Pancreas (tissue), 10 donors: ENCODE measurements around the gene RBM26. TPM values are rescaled to one million over a fixed set of nuclear protein-coding genes. Genes with fewer than 3 reads are reported as not detected.

Experiments
- ATAC-seq, 4 donors: fragments of 200-7000 bp; cut with Tn5 transposase; one replicate each; pipeline versions ENCODE4 v1.8.0 to v1.9.1; 2020; ENCODE audit warnings: mild to moderate bottlenecking in 4 of 4, moderate library complexity in 4 of 4
- DNase-seq, 6 donors: peaks; one replicate each; pipeline ENCODE4 v3.0.0-alpha.2; 2020
- FAIRE-seq: peaks from 2 replicates; lab custom pipeline; 2012; peaks lifted over from hg19 to GRCh38; lab: Jason Lieb, UNC
- H3K27ac ChIP-seq, 4 donors: fragments of 200-600 bp; sonication (generic); 1 replicate in 3 of 4; 2 replicates in 1 of 4; pipeline versions ENCODE4 v1.5.0 to v1.8.0; 2020
- H3K27me3 ChIP-seq, 4 donors: fragments of 200-600 bp; one replicate each; pipeline ENCODE4 v1.8.0; 2021
- H3K36me3 ChIP-seq, 3 donors: fragments of 200-600 bp; sonication (generic) in 1 of 3; one replicate each; pipeline versions ENCODE4 v1.5.0 to v1.8.0; 2020 to 2021
- H3K4me1 ChIP-seq, 3 donors: fragments of 200-600 bp; one replicate each; pipeline ENCODE4 v1.8.0; 2021
- H3K4me3 ChIP-seq, 4 donors: fragments of 200-600 bp; sonication (generic) in 2 of 4; one replicate each; pipeline versions ENCODE4 v1.5.0 to v1.8.0; 2020 to 2021
- H3K9me3 ChIP-seq, 4 donors: fragments of 200-600 bp; one replicate each; pipeline ENCODE4 v1.8.0; 2021
- WGBS, 2 donors: extraction: QIAGEN DNeasy Blood & Tissue Kit; methylation state at CpG; one replicate each; pipeline ENCODE4 v1.1.7; 2013; 5-methylcytosine and 5-hydroxymethylcytosine counted together
- intact Hi-C, 3 donors: fragments of 100-400 bp; cut with DNase I; formaldehyde crosslinking; loops; one replicate each; pipeline versions ENCODE4 v1.11.1 to v1.14.2; 2022
- polyA plus RNA-seq, 2 donors: library from polyadenylated mRNA; stranded (reverse); fragments of 200-250 nt; gene quantifications; one replicate each; pipeline ENCODE4 v1.2.3, GENCODE V29; 2013
- total RNA-seq, 6 donors: library from RNA; stranded (reverse); fragmentation: NEBNext Ultra II Directional in 4 of 6; extraction: Animal tissue kit (Norgen Biotek cat#: 25700) in 4 of 6; gene quantifications; one replicate each; pipeline versions ENCODE4 v1.2.1 to v1.2.4, GENCODE V29; 2021 to 2023
- TF ChIP-seq, protein P1 (sequence below), 4 donors: fragments of 200-600 bp; sonication (generic) in 3 of 4; IDR thresholded peaks; one replicate each; pipeline versions ENCODE4 v1.5.0 to v1.8.0; 2021; ENCODE audit warnings: antibody characterized with exemption in 4 of 4
- donor health status: healthy with polysubstance abuse.
- donor health status: DM: no; HTN: no; CAD: no; lungs with moderate emphysema.
- donor health status: DM: no; HTN: no; CAD: no.
- donor health status: control.
- donor health status: control.
- donor health status: Bipolar disorder and iron deficiency.
- donor health status: DM: yes; HTN: yes; CAD: no.
- donor health status: DM: no; HTN: no; CAD: no.
- donor health status: DM: no; HTN: no; CAD: no.
- donor health status: DM: yes; HTN: yes; CAD: no.

Gene RBM26
- total and polyA plus RNA-seq, 8 donors = 11.7 to 25.1 (median 18.3) TPM

DNA sequence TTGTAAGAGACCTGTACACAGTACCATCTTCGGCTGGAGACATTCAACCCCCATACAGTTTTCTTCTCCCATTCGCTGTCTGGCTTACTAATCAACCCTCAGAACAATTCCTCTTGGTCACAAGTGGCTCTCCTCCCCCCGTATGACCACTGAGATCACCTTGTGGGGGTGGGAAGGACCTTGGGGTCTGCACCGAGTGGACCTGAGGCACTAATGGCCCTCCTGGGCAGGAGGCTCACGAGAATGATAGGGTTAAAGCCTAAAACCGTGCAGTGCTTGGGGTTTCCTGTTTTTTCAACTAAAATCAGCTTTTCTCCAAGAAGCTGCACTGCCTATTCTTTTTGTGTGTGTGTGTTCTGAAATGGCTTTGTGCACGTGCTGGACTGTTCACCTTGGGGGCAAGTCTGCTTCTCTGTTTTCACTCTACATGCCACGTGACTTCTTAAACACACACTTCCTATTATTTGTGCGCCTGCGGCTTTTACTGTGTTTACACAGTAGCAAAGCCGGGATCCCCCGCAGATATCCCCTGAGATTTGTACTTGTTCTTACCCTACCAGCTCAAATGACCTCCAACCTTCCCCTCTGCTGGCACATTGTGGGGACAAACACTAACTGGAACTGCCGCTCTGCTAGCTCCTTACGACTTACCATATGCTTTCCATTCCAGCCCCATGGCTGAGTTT, 12.3 kb downstream of the RBM26 start:
- H3K27me3 ChIP-seq = no peaks in the 10 kb centered on the region
- no peaks in the 10 kb centered on the region for H3K9me3 ChIP-seq
- H3K4me3 ChIP-seq = no peak overlapping the region
- intact Hi-C loops = no loop called here
- ATAC-seq (peak in 3 of 4 donors; percentile 34 to 69 (median 47)), FAIRE-seq (no peak), DNase-seq (no peak)
- no peak overlapping the region for H3K27ac ChIP-seq
- H3K4me1 ChIP-seq = peaks cover 0 to 14% (median 7%) of the 10 kb centered on the region in 3 donors
- WGBS, 2 donors = 65 to 73% methylated on average over 14 of the region's 14 CpGs
- peaks cover 0 to 5% (median 0%) of the 10 kb centered on the region in 3 donors for H3K36me3 ChIP-seq
- TF ChIP-seq, protein P1, sequence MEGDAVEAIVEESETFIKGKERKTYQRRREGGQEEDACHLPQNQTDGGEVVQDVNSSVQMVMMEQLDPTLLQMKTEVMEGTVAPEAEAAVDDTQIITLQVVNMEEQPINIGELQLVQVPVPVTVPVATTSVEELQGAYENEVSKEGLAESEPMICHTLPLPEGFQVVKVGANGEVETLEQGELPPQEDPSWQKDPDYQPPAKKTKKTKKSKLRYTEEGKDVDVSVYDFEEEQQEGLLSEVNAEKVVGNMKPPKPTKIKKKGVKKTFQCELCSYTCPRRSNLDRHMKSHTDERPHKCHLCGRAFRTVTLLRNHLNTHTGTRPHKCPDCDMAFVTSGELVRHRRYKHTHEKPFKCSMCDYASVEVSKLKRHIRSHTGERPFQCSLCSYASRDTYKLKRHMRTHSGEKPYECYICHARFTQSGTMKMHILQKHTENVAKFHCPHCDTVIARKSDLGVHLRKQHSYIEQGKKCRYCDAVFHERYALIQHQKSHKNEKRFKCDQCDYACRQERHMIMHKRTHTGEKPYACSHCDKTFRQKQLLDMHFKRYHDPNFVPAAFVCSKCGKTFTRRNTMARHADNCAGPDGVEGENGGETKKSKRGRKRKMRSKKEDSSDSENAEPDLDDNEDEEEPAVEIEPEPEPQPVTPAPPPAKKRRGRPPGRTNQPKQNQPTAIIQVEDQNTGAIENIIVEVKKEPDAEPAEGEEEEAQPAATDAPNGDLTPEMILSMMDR (IDR thresholded peaks at IDR 0.05) = no peak

DNA sequence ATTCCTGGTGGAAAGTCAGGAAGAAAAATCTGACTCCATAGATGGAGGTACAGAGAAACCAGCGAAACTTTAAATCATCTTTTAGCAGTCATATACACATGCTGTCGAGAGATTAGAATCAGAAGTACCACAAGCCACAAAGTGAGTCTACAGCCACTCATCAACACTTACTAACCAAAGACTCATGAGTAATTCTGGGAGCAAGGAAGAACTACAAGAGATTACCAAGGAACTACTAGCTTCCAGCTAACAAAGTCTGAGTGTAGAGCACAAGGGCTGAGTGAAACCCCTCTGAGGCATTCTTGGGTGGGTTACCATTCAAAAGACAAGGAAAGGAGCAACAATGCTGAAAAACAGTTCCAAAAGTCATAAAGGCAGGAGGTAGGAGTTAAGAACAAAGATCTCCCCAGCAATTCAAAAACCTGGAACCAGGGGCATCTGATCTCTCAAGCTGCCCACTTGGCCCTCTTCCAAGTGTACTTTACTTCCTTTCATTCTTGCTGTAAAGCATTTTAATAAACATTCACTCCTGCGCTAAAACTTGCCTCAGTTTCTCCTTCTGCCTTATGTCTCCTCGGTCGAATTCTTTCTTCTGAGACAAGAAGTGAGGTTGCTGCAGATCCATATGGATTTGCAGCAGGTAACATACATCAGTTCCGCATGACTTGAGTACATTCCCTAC, 13.0 kb downstream of the RBM26 start:
- Histone ChIP-seq H3K4me1 (peaks cover 0 to 10% (median under 1%) of the 10 kb centered on the region in 3 donors), H3K4me3 (no peak overlapping the region), H3K36me3 (peaks cover 0 to 5% (median 0%) of the 10 kb centered on the region in 3 donors), H3K27me3 (no peaks in the 10 kb centered on the region), H3K9me3 (no peaks in the 10 kb centered on the region), H3K27ac (no peak overlapping the region)
- DNase-seq = no peak
- 85% methylated on average over 6 of the region's 6 CpGs for WGBS, 2 donors
- ATAC-seq = peak in 3 of 4 donors; percentile 17 to 31 (median 28)
- no peak for FAIRE-seq
- intact Hi-C loops = no loop called here
- TF ChIP-seq, protein P1 (IDR thresholded peaks at IDR 0.05) = no peak

DNA sequence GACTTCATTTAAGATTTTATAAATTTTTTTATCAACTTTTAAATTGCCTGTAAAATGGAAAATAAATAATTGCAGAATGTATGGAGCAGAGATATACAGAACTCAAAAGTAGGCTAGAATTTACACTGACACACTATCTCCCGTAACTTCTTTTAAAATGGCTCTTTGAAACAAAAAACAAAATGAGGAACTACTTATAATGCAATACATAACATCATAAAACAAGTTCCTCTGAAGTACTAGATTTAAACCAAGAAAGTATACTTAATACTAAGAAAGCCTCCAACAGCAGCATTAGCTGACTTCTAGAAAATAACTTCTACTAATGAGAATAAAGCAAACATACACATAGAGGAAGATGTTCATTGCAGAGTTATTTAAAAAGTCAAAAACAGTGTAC, 17.0 kb downstream of the RBM26 start:
- no peaks in the 10 kb centered on the region for H3K9me3 ChIP-seq
- intact Hi-C loops = no loop called here
- DNase-seq (no peak), ATAC-seq (no peak), FAIRE-seq (no peak)
- no peaks in the 10 kb centered on the region for H3K27me3 ChIP-seq
- WGBS, 2 donors = 95 to 98% methylated on average over 1 of the region's 1 CpG
- TF ChIP-seq, protein P1 (IDR thresholded peaks at IDR 0.05) = no peak
- H3K4me3 ChIP-seq = no peak overlapping the region
- no peak overlapping the region for H3K27ac ChIP-seq
- peaks cover 4 to 27% (median 21%) of the 10 kb centered on the region in 3 donors for H3K4me1 ChIP-seq
- H3K36me3 ChIP-seq = no peaks in the 10 kb centered on the region

DNA sequence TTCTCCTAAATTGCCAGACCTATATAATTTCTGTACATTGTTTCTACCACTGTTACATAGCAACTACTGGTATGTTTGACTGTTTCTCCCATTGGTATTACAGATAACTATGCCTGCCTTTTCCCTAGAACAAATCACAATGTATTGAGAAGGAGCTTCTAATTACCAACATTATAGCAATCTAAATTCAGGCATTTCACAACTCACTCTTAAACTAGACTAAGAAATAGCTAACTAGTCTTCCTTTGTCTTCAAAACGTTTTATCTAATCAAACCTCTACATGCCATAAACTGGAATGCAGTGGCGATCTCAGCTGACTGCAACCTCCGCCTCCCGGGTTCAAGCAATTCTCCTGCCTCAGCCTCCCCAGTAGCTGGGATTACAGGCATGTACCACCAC, 18.2 kb downstream of the RBM26 start:
- DNase-seq (no peak), ATAC-seq (no peak), FAIRE-seq (no peak)
- H3K4me1 ChIP-seq = peaks cover 4 to 27% (median 21%) of the 10 kb centered on the region in 3 donors
- H3K9me3 ChIP-seq = no peaks in the 10 kb centered on the region
- H3K27ac ChIP-seq = no peak overlapping the region
- intact Hi-C loops = no loop called here
- H3K36me3 ChIP-seq = no peaks in the 10 kb centered on the region
- 75 to 81% methylated on average over 4 of the region's 4 CpGs for WGBS, 2 donors
- TF ChIP-seq, protein P1 (IDR thresholded peaks at IDR 0.05) = no peak
- H3K27me3 ChIP-seq = no peaks in the 10 kb centered on the region
- H3K4me3 ChIP-seq = no peak overlapping the region
